ENCODE measurements around the gene LUM.
"Not testable (repeated sequence)": the region's sequence is repeated elsewhere in the genome, so short reads cannot be mapped to it uniquely, and the experiment has no call there.

Gene LUM

GRCh38 chr12:91091916-91092715, 19.2 kb downstream of the LUM start:
- H3K9me2 ChIP-seq (ENCODE audit: low read depth, low read length): no peaks in the 10 kb centered on the region
- TF ChIP-seq EZH2 (IDR thresholded peaks at IDR 0.05; ENCODE audit: borderline replicate concordance, low read length) (no peak), CTCF (IDR thresholded peaks at IDR 0.05; ENCODE audit: low read length) (no peak)
- no peak overlapping the region for H3K4me2 ChIP-seq (ENCODE audit: low read length)
- H3K9me3 ChIP-seq (ENCODE audit: low read length): no peaks in the 10 kb centered on the region
- no peaks in the 10 kb centered on the region for H3F3A ChIP-seq (ENCODE audit: insufficient read depth, low read length)
- no peaks in the 10 kb centered on the region for H3K4me1 ChIP-seq (ENCODE audit: insufficient read depth, low read length, severe bottlenecking)
- no peak overlapping the region for H2AFZ ChIP-seq (ENCODE audit: low read length)
- H3K9ac ChIP-seq (ENCODE audit: low read length): no peak overlapping the region
- H3K36me3 ChIP-seq (ENCODE audit: insufficient read depth, low read length): no peaks in the 10 kb centered on the region
- H3K4me3 ChIP-seq (ENCODE audit: low read depth, low read length, poor library complexity, severe bottlenecking): no peak overlapping the region
- H3K27ac ChIP-seq (ENCODE audit: low read depth, low read length, poor library complexity, severe bottlenecking): no peak overlapping the region
- no peaks in the 10 kb centered on the region for H3K27me3 ChIP-seq (ENCODE audit: insufficient read depth, low read length)
- no peaks in the 10 kb centered on the region for H4K20me1 ChIP-seq (ENCODE audit: insufficient read depth, low read length)
- H3K79me2 ChIP-seq (ENCODE audit: insufficient read depth, low read length): no peaks in the 10 kb centered on the region

GRCh38 chr12:91089953-91090352, 21.3 kb downstream of the LUM start:
- not testable (repeated sequence) for H2AFZ ChIP-seq (ENCODE audit: low read length); H3K4me1 ChIP-seq (ENCODE audit: insufficient read depth, low read length, severe bottlenecking); H3K4me2 ChIP-seq (ENCODE audit: low read length); H3K27me3 ChIP-seq (ENCODE audit: insufficient read depth, low read length); H3K79me2 ChIP-seq (ENCODE audit: insufficient read depth, low read length); H3K4me3 ChIP-seq (ENCODE audit: low read depth, low read length, poor library complexity, severe bottlenecking); H3F3A ChIP-seq (ENCODE audit: insufficient read depth, low read length); H3K27ac ChIP-seq (ENCODE audit: low read depth, low read length, poor library complexity, severe bottlenecking); H3K36me3 ChIP-seq (ENCODE audit: insufficient read depth, low read length); H3K9ac ChIP-seq (ENCODE audit: low read length); H4K20me1 ChIP-seq (ENCODE audit: insufficient read depth, low read length); H3K9me2 ChIP-seq (ENCODE audit: low read depth, low read length); H3K9me3 ChIP-seq (ENCODE audit: low read length)

GRCh38 chr12:91080041-91080440, 31.3 kb downstream of the LUM start:
- TF ChIP-seq EZH2 (IDR thresholded peaks at IDR 0.05; ENCODE audit: borderline replicate concordance, low read length) (no peak), CTCF (IDR thresholded peaks at IDR 0.05; ENCODE audit: low read length) (no peak)
- no peaks in the 10 kb centered on the region for H3K4me1 ChIP-seq (ENCODE audit: insufficient read depth, low read length, severe bottlenecking)
- no peak overlapping the region for H3K27ac ChIP-seq (ENCODE audit: low read depth, low read length, poor library complexity, severe bottlenecking)
- H3K9me2 ChIP-seq (ENCODE audit: low read depth, low read length): no peaks in the 10 kb centered on the region
- no peaks in the 10 kb centered on the region for H3K27me3 ChIP-seq (ENCODE audit: insufficient read depth, low read length)
- no peaks in the 10 kb centered on the region for H4K20me1 ChIP-seq (ENCODE audit: insufficient read depth, low read length)
- no peaks in the 10 kb centered on the region for H3K36me3 ChIP-seq (ENCODE audit: insufficient read depth, low read length)
- H3F3A ChIP-seq (ENCODE audit: insufficient read depth, low read length): no peaks in the 10 kb centered on the region
- no peaks in the 10 kb centered on the region for H3K79me2 ChIP-seq (ENCODE audit: insufficient read depth, low read length)
- H3K4me2 ChIP-seq (ENCODE audit: low read length): no peak overlapping the region
- H3K9me3 ChIP-seq (ENCODE audit: low read length): no peaks in the 10 kb centered on the region
- no peak overlapping the region for H2AFZ ChIP-seq (ENCODE audit: low read length)
- no peak overlapping the region for H3K4me3 ChIP-seq (ENCODE audit: low read depth, low read length, poor library complexity, severe bottlenecking)
- H3K9ac ChIP-seq (ENCODE audit: low read length): no peak overlapping the region

GRCh38 chr12:91078501-91078900, 32.8 kb downstream of the LUM start:
- no peaks in the 10 kb centered on the region for H3K9me3 ChIP-seq (ENCODE audit: low read length)
- H3F3A ChIP-seq (ENCODE audit: insufficient read depth, low read length): no peaks in the 10 kb centered on the region
- no peak overlapping the region for H3K4me3 ChIP-seq (ENCODE audit: low read depth, low read length, poor library complexity, severe bottlenecking)
- no peaks in the 10 kb centered on the region for H3K4me1 ChIP-seq (ENCODE audit: insufficient read depth, low read length, severe bottlenecking)
- no peak for TF ChIP-seq EZH2 (IDR thresholded peaks at IDR 0.05; ENCODE audit: borderline replicate concordance, low read length)
- no peak for TF ChIP-seq CTCF (IDR thresholded peaks at IDR 0.05; ENCODE audit: low read length)
- no peaks in the 10 kb centered on the region for H3K36me3 ChIP-seq (ENCODE audit: insufficient read depth, low read length)
- H3K79me2 ChIP-seq (ENCODE audit: insufficient read depth, low read length): no peaks in the 10 kb centered on the region
- no peaks in the 10 kb centered on the region for H4K20me1 ChIP-seq (ENCODE audit: insufficient read depth, low read length)
- H3K4me2 ChIP-seq (ENCODE audit: low read length): no peak overlapping the region
- H3K27me3 ChIP-seq (ENCODE audit: insufficient read depth, low read length): no peaks in the 10 kb centered on the region
- no peak overlapping the region for H2AFZ ChIP-seq (ENCODE audit: low read length)
- H3K9ac ChIP-seq (ENCODE audit: low read length): no peak overlapping the region
- H3K9me2 ChIP-seq (ENCODE audit: low read depth, low read length): no peaks in the 10 kb centered on the region
- no peak overlapping the region for H3K27ac ChIP-seq (ENCODE audit: low read depth, low read length, poor library complexity, severe bottlenecking)

Data from OCI-LY1 (cell line).